ENCODE results near the gene TOE1.

The TOE1 gene

GRCh38 chr1:45335855-45336324 is 4.1 kb upstream of the TOE1 start:
- TF ChIP-seq EZH2phosphoT487 (IDR thresholded peaks at IDR 0.05; ENCODE audit: borderline replicate concordance, low read length), result no peak
- TF ChIP-seq CTCF (IDR thresholded peaks at IDR 0.05; ENCODE audit: low read depth, low read length, poor library complexity, severe bottlenecking), result no peak
- H3F3A ChIP-seq (ENCODE audit: control insufficient read depth, insufficient read depth), result peaks cover 20% of the 10 kb centered on the region; the same call in 1 of the 2 replicates
- H3K4me3 ChIP-seq (ENCODE audit: low read length), result no peak overlapping the region
- peaks cover 51% of the 10 kb centered on the region for H3K36me3 ChIP-seq (ENCODE audit: control insufficient read depth, low read length)
- H3K9me3 ChIP-seq (ENCODE audit: control insufficient read depth, insufficient read depth, low read length), result peaks cover 5% of the 10 kb centered on the region; the same call in 1 of the 2 replicates
- H4K20me1 ChIP-seq (ENCODE audit: control insufficient read depth, insufficient read depth, low read depth, low read length), result no peaks in the 10 kb centered on the region
- peaks cover 29% of the 10 kb centered on the region for H3K4me1 ChIP-seq (ENCODE audit: control insufficient read depth, low read length)
- no peaks in the 10 kb centered on the region for H3K27me3 ChIP-seq (ENCODE audit: control insufficient read depth, low read length)
- no peak overlapping the region for H3K4me2 ChIP-seq (ENCODE audit: low read length)
- no peaks in the 10 kb centered on the region for H3K9me2 ChIP-seq (replicated peaks; ENCODE audit: control insufficient read depth, low read length)
- H3K27ac ChIP-seq (ENCODE audit: low read depth, low read length), result no peak overlapping the region
- peaks cover 31% of the 10 kb centered on the region for H3K79me2 ChIP-seq (ENCODE audit: control insufficient read depth, low read length)

- peaks cover 20% of the 10 kb centered on the region; the same call in 1 of the 2 replicates for H3F3A ChIP-seq (ENCODE audit: control insufficient read depth, insufficient read depth)
- peaks cover 65% of the 10 kb centered on the region for H3K36me3 ChIP-seq (ENCODE audit: control insufficient read depth, low read length)
- no peaks in the 10 kb centered on the region for H3K27me3 ChIP-seq (ENCODE audit: control insufficient read depth, low read length)
- H3K27ac ChIP-seq (ENCODE audit: low read depth, low read length), result peak overlapping the region; percentile 87; the same call in 1 of the 2 replicates
- H3K9me2 ChIP-seq (replicated peaks; ENCODE audit: control insufficient read depth, low read length), result no peaks in the 10 kb centered on the region
- peaks cover 50% of the 10 kb centered on the region for H3K79me2 ChIP-seq (ENCODE audit: control insufficient read depth, low read length)
- H3K4me3 ChIP-seq (ENCODE audit: low read length), result peak overlapping the region; percentile 88; the same call in 1 of the 2 replicates
- H3K9me3 ChIP-seq (ENCODE audit: control insufficient read depth, insufficient read depth, low read length), result peaks cover 5% of the 10 kb centered on the region; the same call in 1 of the 2 replicates
- TF ChIP-seq EZH2phosphoT487 (IDR thresholded peaks at IDR 0.05; ENCODE audit: borderline replicate concordance, low read length) (no peak), CTCF (IDR thresholded peaks at IDR 0.05; ENCODE audit: low read depth, low read length, poor library complexity, severe bottlenecking) (no peak)
- H3K4me2 ChIP-seq (ENCODE audit: low read length), result peak overlapping the region; percentile 96
- peaks cover 42% of the 10 kb centered on the region for H3K4me1 ChIP-seq (ENCODE audit: control insufficient read depth, low read length)
- no peaks in the 10 kb centered on the region for H4K20me1 ChIP-seq (ENCODE audit: control insufficient read depth, insufficient read depth, low read depth, low read length)
Observed at GRCh38 chr1:45337630-45338325, 2.2 kb upstream of the TOE1 start.

- Histone ChIP-seq H3K9me3 (ENCODE audit: control insufficient read depth, insufficient read depth, low read length) (peaks cover 5% of the 10 kb centered on the region; the same call in 1 of the 2 replicates), H3K79me2 (ENCODE audit: control insufficient read depth, low read length) (peaks cover 54% of the 10 kb centered on the region), H3F3A (ENCODE audit: control insufficient read depth, insufficient read depth) (peaks cover 19% of the 10 kb centered on the region; the same call in 1 of the 2 replicates), H3K27me3 (ENCODE audit: control insufficient read depth, low read length) (no peaks in the 10 kb centered on the region), H3K4me3 (ENCODE audit: low read length) (peak overlapping the region; percentile 88), H3K36me3 (ENCODE audit: control insufficient read depth, low read length) (peaks cover 82% of the 10 kb centered on the region), H3K27ac (ENCODE audit: low read depth, low read length) (peak overlapping the region; percentile 87), H3K9me2 (replicated peaks; ENCODE audit: control insufficient read depth, low read length) (no peaks in the 10 kb centered on the region), H3K4me1 (ENCODE audit: control insufficient read depth, low read length) (peaks cover 28% of the 10 kb centered on the region), H3K4me2 (ENCODE audit: low read length) (peak overlapping the region; percentile 96), H4K20me1 (ENCODE audit: control insufficient read depth, insufficient read depth, low read depth, low read length) (no peaks in the 10 kb centered on the region)
- TF ChIP-seq EZH2phosphoT487 (IDR thresholded peaks at IDR 0.05; ENCODE audit: borderline replicate concordance, low read length) (no peak), CTCF (IDR thresholded peaks at IDR 0.05; ENCODE audit: low read depth, low read length, poor library complexity, severe bottlenecking) (no peak)
Observed at GRCh38 chr1:45340816-45341466, 971 bp downstream of the TOE1 start.
